H9 (cell line): ENCODE results near the gene GIPC1. TPM values are rescaled to one million over a fixed set of nuclear protein-coding genes. Genes with fewer than 3 reads are reported as not detected.

Experiments
- DNase-seq: peaks from one replicate; pipeline ENCODE4 v3.0.0-alpha.2; 2017
- H2AFZ ChIP-seq: one replicate; pipeline ENCODE4 v1.6.1; 2013; ENCODE audit warnings: mild to moderate bottlenecking, low read length, control low read depth, moderate library complexity
- H2AK5ac ChIP-seq: 2 replicates; pipeline ENCODE4 v1.6.1; 2013; ENCODE audit warnings: low read length, control low read depth, mixed read lengths; ENCODE audit not compliant: insufficient read length
- H2BK120ac ChIP-seq: one replicate; pipeline ENCODE4 v1.6.1; 2013; ENCODE audit warnings: low read depth, mild to moderate bottlenecking, low read length, control low read depth, inconsistent platforms; ENCODE audit not compliant: poor library complexity, severe bottlenecking
- H2BK12ac ChIP-seq: 2 replicates; pipeline ENCODE4 v1.6.1; 2013; ENCODE audit warnings: low read length, control low read depth, mixed read lengths, low read depth; ENCODE audit not compliant: insufficient read length
- H2BK15ac ChIP-seq: 2 replicates; pipeline ENCODE4 v1.6.1; 2013; ENCODE audit warnings: low read depth, low read length, control low read depth
- H2BK20ac ChIP-seq: one replicate; pipeline ENCODE4 v1.6.1; 2013; ENCODE audit warnings: low read depth, mild to moderate bottlenecking, low read length, control low read depth, inconsistent platforms; ENCODE audit not compliant: poor library complexity, severe bottlenecking
- H2BK5ac ChIP-seq: 2 replicates; pipeline ENCODE4 v1.6.1; 2013; ENCODE audit warnings: low read length, control low read depth, mixed read lengths; ENCODE audit not compliant: insufficient read length
- H3K14ac ChIP-seq: 2 replicates; pipeline ENCODE4 v1.6.1; 2013; ENCODE audit warnings: low read length, control low read depth; ENCODE audit not compliant: insufficient read depth
- H3K18ac ChIP-seq: 2 replicates; pipeline ENCODE4 v1.6.1; 2013; ENCODE audit warnings: low read depth, mild to moderate bottlenecking, mixed read lengths, low read length, control low read depth; ENCODE audit not compliant: insufficient read length
- H3K23ac ChIP-seq: 2 replicates; pipeline ENCODE4 v1.6.1; 2013; ENCODE audit warnings: low read length, control low read depth, mixed read lengths, low read depth; ENCODE audit not compliant: insufficient read length
- H3K23me2 ChIP-seq: 2 replicates; pipeline ENCODE4 v1.6.1; 2013; ENCODE audit warnings: low read depth, mild to moderate bottlenecking, mixed read lengths, low read length, control low read depth; ENCODE audit not compliant: insufficient read length, poor library complexity, severe bottlenecking
- H3K27ac ChIP-seq: 2 replicates; pipeline ENCODE4 v1.5.1; 2013; ENCODE audit warnings: low read length, control low read depth, mixed read lengths, low read depth; ENCODE audit not compliant: insufficient read length
- H3K27me3 ChIP-seq: 2 replicates; pipeline ENCODE4 v1.6.1; 2013; ENCODE audit warnings: low read length, control low read depth, inconsistent platforms; ENCODE audit not compliant: insufficient read depth
- H3K4ac ChIP-seq: 2 replicates; pipeline ENCODE4 v1.6.1; 2013; ENCODE audit warnings: low read depth, mild to moderate bottlenecking, control low read depth, inconsistent platforms, low read length, moderate library complexity
- H3K4me1 ChIP-seq: 2 replicates; pipeline ENCODE4 v1.6.1; 2013; ENCODE audit warnings: low read length, control low read depth, inconsistent platforms; ENCODE audit not compliant: insufficient read depth
- H3K4me2 ChIP-seq: 2 replicates; pipeline ENCODE4 v1.6.1; 2013; ENCODE audit warnings: low read length, control low read depth, mixed read lengths; ENCODE audit not compliant: insufficient read length, insufficient read depth
- H3K56ac ChIP-seq: 2 replicates; pipeline ENCODE4 v1.6.1; 2013; ENCODE audit warnings: low read depth, mild to moderate bottlenecking, mixed read lengths, low read length, control low read depth; ENCODE audit not compliant: insufficient read length
- H3K79me1 ChIP-seq: 2 replicates; pipeline ENCODE4 v1.6.1; 2013; ENCODE audit warnings: low read depth, mild to moderate bottlenecking, moderate library complexity, low read length, control low read depth, inconsistent platforms; ENCODE audit not compliant: insufficient read depth, poor library complexity, severe bottlenecking
- H3K79me2 ChIP-seq: 2 replicates; pipeline ENCODE4 v1.6.1; 2013; ENCODE audit warnings: low read length, control low read depth, inconsistent platforms; ENCODE audit not compliant: insufficient read depth
- H3K9ac ChIP-seq: 2 replicates; pipeline ENCODE4 v1.6.1; 2013; ENCODE audit warnings: low read length, control low read depth, mixed read lengths; ENCODE audit not compliant: insufficient read length; ENCODE audit errors: extremely low read depth
- H3K9me3 ChIP-seq: one replicate; pipeline ENCODE4 v1.6.1; 2013; ENCODE audit warnings: low read depth, low read length, inconsistent platforms; ENCODE audit not compliant: control insufficient read depth
- H3T11ph ChIP-seq: one replicate; pipeline ENCODE4 v1.6.1; 2013; ENCODE audit warnings: mild to moderate bottlenecking, low read length, control low read depth, inconsistent platforms
- H4K20me1 ChIP-seq: one replicate; pipeline ENCODE4 v1.6.1; 2013; ENCODE audit not compliant: control insufficient read depth, insufficient read length, insufficient read depth
- H4K5ac ChIP-seq: 2 replicates; pipeline ENCODE4 v1.6.1; 2013; ENCODE audit warnings: low read depth, mild to moderate bottlenecking, mixed read lengths, low read length, control low read depth; ENCODE audit not compliant: insufficient read length
- H4K8ac ChIP-seq: replicated peaks from 2 replicates; pipeline ENCODE4 v1.6.1; 2013; ENCODE audit warnings: low read length, control low read depth, mixed read lengths, low read depth; ENCODE audit not compliant: insufficient read length
- H4K91ac ChIP-seq: 2 replicates; pipeline ENCODE4 v1.6.1; 2013; ENCODE audit warnings: low read depth, mild to moderate bottlenecking, moderate library complexity, mixed read lengths, low read length, control low read depth; ENCODE audit not compliant: insufficient read length
- H3K27ac Mint-ChIP-seq, 3 experiments: 2 replicates in 2 of 3; 3 replicates in 1 of 3; pipeline ENCODE4 v1.8.0; 2020 to 2021; ENCODE audit warnings: mixed read lengths in 3 of 3, mild to moderate bottlenecking in 1 of 3, moderate library complexity in 1 of 3
- H3K27me3 Mint-ChIP-seq: 2 replicates; pipeline ENCODE4 v1.8.0; 2021; ENCODE audit warnings: low read depth, mild to moderate bottlenecking, moderate library complexity, mixed read lengths
- H3K36me3 Mint-ChIP-seq, 3 experiments: 2 replicates in 2 of 3; 3 replicates in 1 of 3; pipeline ENCODE4 v1.8.0; 2020 to 2021; ENCODE audit warnings: low read depth in 3 of 3, mixed read lengths in 3 of 3; ENCODE audit not compliant: insufficient read depth in 1 of 3
- H3K4me1 Mint-ChIP-seq, 2 experiments: 2 replicates each; pipeline ENCODE4 v1.8.0; 2020; ENCODE audit warnings: mixed read lengths in 2 of 2
- H3K4me3 Mint-ChIP-seq, 2 experiments: 2 replicates in 1 of 2; 3 replicates in 1 of 2; pipeline ENCODE4 v1.8.0; 2020 to 2021; ENCODE audit warnings: mild to moderate bottlenecking in 2 of 2, mixed read lengths in 2 of 2, moderate library complexity in 1 of 2
- H3K9me3 Mint-ChIP-seq, 2 experiments: 2 replicates in 1 of 2; 3 replicates in 1 of 2; pipeline ENCODE4 v1.8.0; 2020; ENCODE audit warnings: mild to moderate bottlenecking in 2 of 2, mixed read lengths in 2 of 2, moderate library complexity in 1 of 2
- CTCF ChIP-seq: fragments of 200-600 bp; sonication (generic); conservative IDR thresholded peaks from 3 replicates; pipeline ENCODE4 v1.8.0; 2021; ENCODE audit warnings: antibody characterized with exemption, mild to moderate bottlenecking
- WGBS: extraction: QIAGEN DNeasy Blood & Tissue Kit; methylation state at CpG from one replicate; pipeline ENCODE4 v1.1.7; 2013; ENCODE audit warnings: missing lambda C conversion rate, low lambda C conversion rate, mixed read lengths; ENCODE audit not compliant: insufficient read length; ENCODE audit errors: extremely low coverage; 5-methylcytosine and 5-hydroxymethylcytosine counted together
- total RNA-seq: library from RNA; stranded (reverse); gene quantifications from 2 replicates; pipeline ENCODE4 v1.2.1, GENCODE V29; 2021

GIPC1 gene
- total RNA-seq, 1 experiment from 2014 or later, result 70.6 TPM

GRCh38 chr19:14441041-14441938 is 54.6 kb downstream of the GIPC1 start:
- peak overlapping the region; percentile 21 to 56 (median 44); a peak in 3 of 7 replicates for H3K27ac Mint-ChIP-seq
- H3K9me3 Mint-ChIP-seq, result no peaks in the 10 kb centered on the region
- peaks cover 30 to 47% (median 38%) of the 10 kb centered on the region in 3 experiments for H3K36me3 Mint-ChIP-seq
- Histone ChIP-seq H2BK15ac (no peak overlapping the region), H3K9ac (no peak overlapping the region), H4K20me1 (peaks cover 3% of the 10 kb centered on the region), H3K4ac (no peak overlapping the region), H2BK20ac (no peak overlapping the region), H4K8ac (no peak overlapping the region), H3K27ac (no peak overlapping the region), H3K18ac (no peak overlapping the region), H2BK120ac (no peak overlapping the region), H3K27me3 (no peaks in the 10 kb centered on the region), H3K23me2 (no peaks in the 10 kb centered on the region), H3K4me1 (no peaks in the 10 kb centered on the region), H3K79me2 (peaks cover 3% of the 10 kb centered on the region; the same call in 1 of the 2 replicates), H3K23ac (no peak overlapping the region), H2BK5ac (no peak overlapping the region), H2AFZ (no peak overlapping the region), H2AK5ac (no peak overlapping the region), H3K14ac (no peak overlapping the region; the same call in 1 of the 2 replicates), H4K91ac (no peak overlapping the region), H3K9me3 (no peaks in the 10 kb centered on the region), H3T11ph (no peak overlapping the region), H4K5ac (no peak overlapping the region), H3K79me1 (no peaks in the 10 kb centered on the region), H3K4me2 (no peak overlapping the region), H2BK12ac (no peak overlapping the region), H3K56ac (no peak overlapping the region)
- no peak for DNase-seq
- no peak overlapping the region for H3K4me3 Mint-ChIP-seq
- TF ChIP-seq CTCF, result no peak
- no CpG with 5 or more reads among the region's 34 CpGs for WGBS
- peaks cover 5 to 6% of the 10 kb centered on the region in 2 experiments for H3K4me1 Mint-ChIP-seq
- no peaks in the 10 kb centered on the region for H3K27me3 Mint-ChIP-seq
